Esophagus muscularis mucosa (tissue), 4 donors: ENCODE data around the gene PAX6. TPM values are rescaled to one million over a fixed set of nuclear protein-coding genes. Genes with fewer than 3 reads are reported as not detected.

Experiments
- DNase-seq: peaks from one replicate; pipeline ENCODE4 v3.0.0-alpha.2; 2017; ENCODE audit errors: extremely low spot score
- H3K27ac ChIP-seq, 4 donors: fragments of 200-600 bp; sonication (generic); replicated peaks in 1 of 4; 1 replicate in 3 of 4; 2 replicates in 1 of 4; pipeline ENCODE4 v1.5.1; 2016 to 2019; ENCODE audit warnings: mild to moderate bottlenecking in 1 of 4
- H3K27me3 ChIP-seq, 4 donors: fragments of 200-600 bp; sonication (generic); one replicate each; pipeline versions ENCODE4 v1.5.1 to v1.6.0; 2016 to 2019
- H3K36me3 ChIP-seq, 4 donors: fragments of 200-600 bp; sonication (generic); one replicate each; pipeline ENCODE4 v1.5.1; 2016 to 2019
- H3K4me1 ChIP-seq, 4 donors: fragments of 200-600 bp; sonication (generic); one replicate each; pipeline ENCODE4 v1.5.1; 2016 to 2019
- H3K4me3 ChIP-seq, 4 donors: fragments of 200-600 bp; sonication (generic); 1 replicate in 2 of 4; 2 replicates in 2 of 4; pipeline ENCODE4 v1.5.1; 2016 to 2019; ENCODE audit warnings: mild to moderate bottlenecking in 4 of 4, moderate library complexity in 1 of 4
- H3K9me3 ChIP-seq, 4 donors: fragments of 200-600 bp; sonication (generic); 1 replicate in 3 of 4; 2 replicates in 1 of 4; pipeline ENCODE4 v1.5.1; 2016 to 2019
- EP300 ChIP-seq: sonication (generic); formaldehyde crosslinking; IDR thresholded peaks from one replicate; pipeline ENCODE4 v1.6.1; 2017; ENCODE audit warnings: antibody characterized with exemption
- POLR2A ChIP-seq: fragments of 450-650 bp; IDR thresholded peaks from one replicate; pipeline ENCODE4 v1.6.1; 2017; ENCODE audit warnings: antibody characterized with exemption, moderate library complexity, mild to moderate bottlenecking, low read depth
- POLR2AphosphoS5 ChIP-seq, 2 donors: sonication (generic); formaldehyde crosslinking; IDR thresholded peaks; one replicate each; pipeline ENCODE4 v1.6.1; 2017; ENCODE audit warnings: antibody characterized with exemption in 2 of 2
- WGBS: methylation state at CpG from one replicate; pipeline ENCODE4 v1.1.5; 2018; 5-methylcytosine and 5-hydroxymethylcytosine counted together
- intact Hi-C: fragments of 100-400 bp; cut with DNase I; formaldehyde crosslinking; loops from one replicate; pipeline ENCODE4 v1.15.1; 2023
- total RNA-seq, 4 donors: library from RNA; depleted of rRNA; stranded (reverse); fragments of >200 nt; gene quantifications; one replicate each; pipeline versions ENCODE4 v1.1.0 to v1.2.1, GENCODE V29; 2016
- TF ChIP-seq, protein P1 (sequence below), 3 experiments: fragments of 200-600 bp in 2 of 3; fragments of 450-650 bp in 1 of 3; sonication (generic) in 2 of 3; IDR thresholded peaks; one replicate each; pipeline ENCODE4 v1.5.1; 2017 to 2019; ENCODE audit warnings: antibody characterized with exemption in 3 of 3, mild to moderate bottlenecking in 2 of 3, moderate library complexity in 1 of 3

Gene PAX6
- under 1 TPM in 1 of 4 donors, not detected in 3; 0.06 TPM for total RNA-seq

DNA sequence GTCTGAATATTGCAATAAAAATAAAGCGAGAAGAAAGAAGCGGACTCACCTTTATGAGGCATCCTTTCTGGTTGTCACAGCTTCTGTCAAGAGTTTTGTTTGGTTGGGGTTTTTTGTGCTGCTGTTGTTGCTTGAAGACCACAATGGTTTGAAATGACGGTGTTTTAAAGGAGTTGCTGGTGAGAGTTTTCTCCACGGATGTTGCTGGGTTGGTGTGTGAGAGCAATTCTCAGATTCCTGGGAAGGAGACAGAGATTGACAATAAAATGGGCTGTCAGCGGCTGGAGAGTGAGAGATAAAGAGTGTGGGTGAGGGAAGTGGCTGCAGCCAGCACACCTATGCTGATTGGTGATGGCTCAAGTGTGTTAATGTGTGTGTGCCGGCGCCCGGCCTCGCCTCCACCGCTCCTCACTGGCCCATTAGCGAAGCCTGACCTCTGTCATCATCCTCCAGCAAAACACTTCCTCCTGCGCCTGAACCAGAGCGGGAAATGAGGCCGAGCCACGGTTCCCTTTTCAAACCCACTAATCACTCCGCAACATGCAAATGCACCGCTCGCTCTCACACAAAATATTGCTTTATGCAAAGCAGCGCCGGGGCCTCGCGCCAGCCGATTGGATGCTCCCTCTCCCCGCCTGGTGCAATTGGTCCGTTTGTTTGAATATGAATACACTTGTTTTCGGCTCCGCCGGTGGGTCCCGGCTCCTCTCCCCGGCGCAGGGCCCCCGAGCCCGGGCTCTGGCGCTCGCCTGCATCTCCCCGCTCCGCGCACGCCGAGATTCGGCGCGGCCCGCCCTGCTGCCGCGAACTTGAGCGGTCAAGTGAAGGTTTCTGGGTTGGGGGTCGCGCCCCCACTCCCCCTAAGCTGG, at the start of gene PAX6:
TSS of gene PAX6 (minus strand) at position 544 of the 869 bp plus-strand sequence. CDS start 4,911 bp downstream, outside the sequence.
- Histone ChIP-seq H3K27me3 (peaks cover 31 to 100% (median 98%) of the 10 kb centered on the region in 4 donors), H3K4me1 (peaks cover 63 to 86% (median 69%) of the 10 kb centered on the region in 4 donors), H3K36me3 (no peaks in the 10 kb centered on the region), H3K4me3 (peak within 1 kb of the TSS; percentile 43 to 59 (median 50)), H3K27ac (no peak within 1 kb of the TSS), H3K9me3 (no peaks in the 10 kb centered on the region)
- intact Hi-C loops, result no loop called here
- TF ChIP-seq POLR2AphosphoS5 (IDR thresholded peaks at IDR 0.05), result no peak
- no peak for TF ChIP-seq EP300
- WGBS, result 8% methylated on average over 19 of the region's 49 CpGs
- no peak for DNase-seq

DNA sequence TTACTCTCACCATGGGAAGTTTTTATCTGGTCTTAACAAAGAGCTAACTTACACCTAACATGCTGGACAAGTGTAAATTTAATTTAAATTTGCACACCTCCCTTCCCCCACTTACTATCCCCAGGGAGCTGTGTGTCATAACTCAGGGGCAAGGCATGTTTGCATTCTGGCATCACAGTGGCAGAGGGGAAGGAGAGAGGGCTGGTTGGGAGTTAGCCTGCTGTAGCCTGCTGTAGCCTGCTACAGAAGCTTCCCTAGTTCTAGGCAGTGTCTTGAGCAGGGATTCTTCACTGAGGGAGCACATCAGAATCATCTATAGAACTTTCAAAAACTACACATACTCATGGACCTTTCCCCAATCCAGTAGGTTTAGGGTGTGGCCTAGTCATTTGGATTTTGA, 49.3 kb upstream of the PAX6 start:
- TF ChIP-seq EP300, result no peak
- no peak for TF ChIP-seq POLR2AphosphoS5 (IDR thresholded peaks at IDR 0.05)
- no peak for TF ChIP-seq POLR2A
- H3K27ac ChIP-seq, result no peak overlapping the region
- peaks cover 0 to 13% (median 0%) of the 10 kb centered on the region in 4 donors for H3K27me3 ChIP-seq
- H3K9me3 ChIP-seq, result no peaks in the 10 kb centered on the region
- DNase-seq, result no peak
- no peaks in the 10 kb centered on the region for H3K36me3 ChIP-seq
- no peaks in the 10 kb centered on the region for H3K4me1 ChIP-seq
- intact Hi-C loops, result no loop called here
- no peak overlapping the region for H3K4me3 ChIP-seq

DNA sequence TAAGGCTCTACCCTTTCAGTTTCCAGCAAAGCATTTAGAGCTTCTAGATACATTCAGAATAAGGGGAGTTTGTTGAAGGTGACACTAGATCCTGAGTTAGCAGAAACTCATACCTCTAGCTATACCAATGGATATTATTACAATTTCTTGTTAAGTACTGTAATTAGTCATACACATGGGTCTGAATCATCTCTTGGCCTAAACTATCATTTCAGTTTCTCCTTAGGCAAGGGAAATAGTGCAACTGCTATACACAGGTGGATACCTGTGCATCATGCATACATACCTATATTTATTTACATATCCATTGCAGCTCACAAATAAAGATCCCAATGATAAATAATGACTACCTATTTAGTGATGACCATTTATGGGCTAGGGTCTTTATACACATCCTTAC, 45.1 kb upstream of the PAX6 start:
- intact Hi-C loops, result no loop called here
- TF ChIP-seq EP300, result no peak
- TF ChIP-seq POLR2AphosphoS5 (IDR thresholded peaks at IDR 0.05), result no peak
- TF ChIP-seq, protein P1, sequence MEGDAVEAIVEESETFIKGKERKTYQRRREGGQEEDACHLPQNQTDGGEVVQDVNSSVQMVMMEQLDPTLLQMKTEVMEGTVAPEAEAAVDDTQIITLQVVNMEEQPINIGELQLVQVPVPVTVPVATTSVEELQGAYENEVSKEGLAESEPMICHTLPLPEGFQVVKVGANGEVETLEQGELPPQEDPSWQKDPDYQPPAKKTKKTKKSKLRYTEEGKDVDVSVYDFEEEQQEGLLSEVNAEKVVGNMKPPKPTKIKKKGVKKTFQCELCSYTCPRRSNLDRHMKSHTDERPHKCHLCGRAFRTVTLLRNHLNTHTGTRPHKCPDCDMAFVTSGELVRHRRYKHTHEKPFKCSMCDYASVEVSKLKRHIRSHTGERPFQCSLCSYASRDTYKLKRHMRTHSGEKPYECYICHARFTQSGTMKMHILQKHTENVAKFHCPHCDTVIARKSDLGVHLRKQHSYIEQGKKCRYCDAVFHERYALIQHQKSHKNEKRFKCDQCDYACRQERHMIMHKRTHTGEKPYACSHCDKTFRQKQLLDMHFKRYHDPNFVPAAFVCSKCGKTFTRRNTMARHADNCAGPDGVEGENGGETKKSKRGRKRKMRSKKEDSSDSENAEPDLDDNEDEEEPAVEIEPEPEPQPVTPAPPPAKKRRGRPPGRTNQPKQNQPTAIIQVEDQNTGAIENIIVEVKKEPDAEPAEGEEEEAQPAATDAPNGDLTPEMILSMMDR (IDR thresholded peaks at IDR 0.05), result no peak
- no peak for TF ChIP-seq POLR2A

DNA sequence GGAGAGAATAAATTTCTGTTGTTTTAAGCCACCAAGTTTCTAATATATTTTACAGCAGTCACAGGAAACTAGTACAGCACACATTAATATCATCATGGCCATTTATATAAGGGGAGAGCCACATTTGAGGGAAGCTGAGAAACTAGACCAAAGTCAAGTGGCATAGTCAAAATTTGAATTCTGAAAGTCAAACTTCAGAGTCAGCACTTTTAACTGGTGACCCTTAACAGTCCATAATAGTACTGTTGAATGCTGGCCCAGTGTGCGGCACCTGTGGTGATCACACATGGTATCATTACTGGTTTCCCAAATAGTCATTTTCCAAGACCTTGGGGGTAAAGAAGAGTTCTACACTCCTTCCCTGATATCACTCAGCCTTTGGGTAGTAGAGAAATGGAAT, 44.3 kb upstream of the PAX6 start:
- 100% methylated on average over 1 of the region's 1 CpG for WGBS
- no peak overlapping the region for H3K27ac ChIP-seq

More for the DNA sequence above, 45.1 kb upstream of the PAX6 start:
- peaks cover 0 to 8% (median 0%) of the 10 kb centered on the region in 4 donors for H3K27me3 ChIP-seq
- no peaks in the 10 kb centered on the region for H3K4me1 ChIP-seq
- no peaks in the 10 kb centered on the region for H3K36me3 ChIP-seq
- DNase-seq, result no peak
- H3K27ac ChIP-seq, result no peak overlapping the region
- H3K4me3 ChIP-seq, result no peak overlapping the region
- H3K9me3 ChIP-seq, result no peaks in the 10 kb centered on the region

DNA sequence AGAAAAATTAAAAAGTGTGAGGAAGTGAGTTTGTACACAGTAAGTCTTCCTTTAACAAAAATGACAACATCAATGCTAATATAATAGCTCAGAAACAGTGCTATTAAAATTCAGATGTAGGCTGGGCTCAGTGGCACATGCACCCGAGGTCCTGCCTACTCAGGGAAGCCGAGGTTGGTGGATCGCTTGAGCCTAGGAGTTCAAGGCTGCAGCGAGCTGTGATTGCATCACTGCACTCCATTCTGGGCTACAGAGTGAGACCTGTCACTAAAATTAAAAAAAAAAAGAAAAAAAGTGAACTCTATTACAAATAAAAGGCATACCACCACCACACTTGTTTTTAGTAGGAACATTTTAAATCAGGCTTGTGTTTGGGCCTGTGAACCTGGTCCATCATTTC, 39.2 kb upstream of the PAX6 start:
- Histone ChIP-seq H3K4me1 (no peaks in the 10 kb centered on the region), H3K27me3 (no peaks in the 10 kb centered on the region), H3K4me3 (no peak overlapping the region), H3K36me3 (no peaks in the 10 kb centered on the region), H3K27ac (no peak overlapping the region), H3K9me3 (no peaks in the 10 kb centered on the region)
- TF ChIP-seq, protein P1 (IDR thresholded peaks at IDR 0.05), result no peak
- no peak for TF ChIP-seq POLR2AphosphoS5 (IDR thresholded peaks at IDR 0.05)
- no peak for TF ChIP-seq POLR2A
- no peak for TF ChIP-seq EP300
- DNase-seq, result no peak
- intact Hi-C loops, result no loop called here
- 90% methylated on average over 4 of the region's 4 CpGs for WGBS

More for the DNA sequence above, 44.3 kb upstream of the PAX6 start:
- intact Hi-C loops, result no loop called here
- peaks cover 0 to under 1% (median 0%) of the 10 kb centered on the region in 4 donors for H3K27me3 ChIP-seq
- no peak for DNase-seq
- TF ChIP-seq POLR2A, result no peak
- TF ChIP-seq POLR2AphosphoS5 (IDR thresholded peaks at IDR 0.05), result no peak
- TF ChIP-seq, protein P1 (IDR thresholded peaks at IDR 0.05), result no peak
- no peak for TF ChIP-seq EP300
- H3K36me3 ChIP-seq, result no peaks in the 10 kb centered on the region
- no peaks in the 10 kb centered on the region for H3K9me3 ChIP-seq
- H3K4me3 ChIP-seq, result no peak overlapping the region
- no peaks in the 10 kb centered on the region for H3K4me1 ChIP-seq
